GM19397 (cell line): ENCODE measurements around the gene KLHL2.
A peak's percentile ranks its signal among the peaks of the same experiment; 100 is the strongest.
"Not testable (repeated sequence)": the region's sequence is repeated elsewhere in the genome, so short reads cannot be mapped to it uniquely, and the experiment has no call there.

ENCODE experiments used
- ATAC-seq: cut with Tn5 transposase; IDR thresholded peaks from one replicate; pipeline ENCODE4 v1.9.1; 2021; ENCODE audit warnings: mild to moderate bottlenecking, moderate library complexity; ENCODE audit not compliant: unreplicated experiment

Gene KLHL2

DNA sequence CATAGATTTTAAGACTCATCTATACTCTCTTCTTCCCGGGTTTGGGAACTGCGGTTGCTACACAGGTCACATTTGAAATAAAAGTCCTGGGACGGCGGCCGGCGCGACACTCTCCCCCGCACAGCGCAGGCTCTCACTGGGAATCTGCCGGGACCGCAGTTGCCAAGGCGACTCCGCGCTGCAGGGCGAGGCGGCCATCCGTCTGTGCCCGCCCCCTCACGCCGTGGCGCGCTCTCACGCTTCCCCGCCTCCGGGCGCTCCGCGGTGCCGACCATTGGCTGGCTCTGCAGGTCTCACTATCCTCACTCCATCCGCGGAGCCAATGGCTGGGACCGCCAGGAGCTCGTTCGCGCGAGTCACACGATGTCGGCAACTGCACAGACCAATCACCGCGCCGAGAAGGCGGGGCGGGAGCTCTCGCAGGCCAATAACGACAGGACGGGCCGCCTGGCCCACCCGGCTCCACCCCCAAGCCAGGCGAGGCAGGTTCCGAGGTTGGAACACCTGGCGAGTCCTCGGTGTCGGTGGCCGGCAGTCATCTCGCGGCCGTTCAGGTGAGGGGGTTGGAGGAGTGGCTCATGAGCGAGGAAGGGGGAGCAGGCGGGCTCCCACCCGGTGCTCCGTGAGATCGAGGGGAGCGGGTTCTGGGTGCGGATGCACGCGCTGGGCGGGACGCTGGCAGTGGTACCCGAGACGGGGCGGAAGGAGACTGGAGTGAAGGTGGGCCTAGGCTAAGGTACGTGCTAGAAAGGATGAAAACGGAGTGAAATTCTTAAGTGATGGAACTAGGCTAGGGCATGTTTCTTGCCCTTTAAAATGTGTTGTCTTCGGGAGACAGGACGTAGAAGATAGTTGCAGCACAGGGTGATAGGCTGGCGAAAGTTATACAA, 120.1 kb downstream of the KLHL2 start, which contains the start of gene MSMO1:
TSS of gene MSMO1 (plus strand) at position 459 of the 890 bp plus-strand sequence. CDS start 5,702 bp downstream, outside the sequence.
- ATAC-seq = peak; percentile 98

DNA sequence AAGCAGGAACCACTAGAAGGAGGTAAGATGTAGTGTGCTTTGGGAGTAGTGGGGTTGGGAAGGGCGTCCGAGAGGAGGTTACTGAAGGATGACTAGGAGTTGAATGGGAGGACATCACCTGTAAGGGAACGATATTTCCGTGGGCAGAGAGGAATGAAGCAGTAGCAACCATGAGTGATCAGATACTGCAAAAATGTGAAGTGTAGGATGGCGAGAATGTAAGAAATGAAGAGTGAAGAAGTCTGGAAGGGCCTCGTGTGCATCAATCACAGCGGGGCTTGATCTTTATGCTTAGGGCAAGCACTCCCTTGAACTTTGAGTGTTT, 120.7 kb downstream of the KLHL2 start:
- no peak for ATAC-seq

DNA sequence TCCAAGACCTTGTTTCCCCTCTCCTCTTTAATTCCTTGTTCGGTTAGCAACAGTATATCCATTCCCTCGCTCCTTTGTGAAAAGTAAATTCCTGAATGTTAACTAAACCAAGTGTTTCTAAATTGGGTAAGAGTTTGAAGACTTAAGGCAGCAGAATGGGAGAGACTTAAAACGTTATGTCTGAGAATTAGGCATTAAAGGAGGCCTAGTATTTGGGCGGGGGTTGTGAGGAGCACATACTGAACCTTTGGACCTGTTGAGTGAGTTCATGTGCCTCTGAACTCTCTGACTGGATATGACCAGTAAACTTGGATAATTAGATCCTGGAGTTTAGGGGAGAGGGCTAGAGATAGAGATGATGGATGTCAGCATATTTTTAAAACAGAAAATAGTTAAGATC, 121.3 kb downstream of the KLHL2 start:
- ATAC-seq = no peak

DNA sequence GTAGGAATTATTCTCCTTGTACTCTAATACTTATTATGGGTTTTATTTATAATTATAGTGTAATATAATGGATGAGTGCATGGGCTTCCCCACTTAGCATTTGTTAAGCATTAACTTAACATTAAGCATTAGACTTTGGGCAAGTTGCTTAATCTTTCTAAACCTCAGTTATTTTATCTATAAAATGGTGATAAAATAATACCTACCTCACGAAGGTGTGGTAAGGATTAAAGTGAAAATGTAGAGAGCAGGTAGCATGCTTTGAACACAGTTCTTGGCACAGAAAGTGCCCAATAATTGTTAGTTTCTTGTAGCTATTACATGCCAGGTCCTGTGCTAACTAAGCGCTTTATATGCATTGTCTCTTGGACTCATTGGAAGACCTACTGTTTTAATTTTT, 122.7 kb downstream of the KLHL2 start:
- ATAC-seq = no peak

DNA sequence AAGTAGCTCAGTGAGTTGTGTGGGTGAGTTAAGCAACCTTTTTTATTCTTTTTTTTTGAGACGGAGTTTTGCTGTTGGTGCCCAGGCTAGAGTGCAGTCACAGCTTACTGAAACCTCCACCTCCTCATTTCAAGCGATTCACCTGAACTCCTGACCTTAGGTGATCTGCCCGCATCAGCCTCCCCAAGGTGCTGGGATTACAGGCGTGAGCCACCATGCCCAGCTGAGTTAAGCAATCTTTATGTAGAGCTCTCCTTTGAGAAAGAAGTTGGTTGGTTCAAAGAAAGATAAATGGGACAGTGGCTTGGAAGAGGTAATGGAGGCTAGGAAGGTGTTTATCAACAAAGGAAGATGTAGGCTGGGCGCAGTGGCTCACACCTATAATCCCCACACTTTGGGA, 123.3 kb downstream of the KLHL2 start:
- no peak for ATAC-seq

DNA sequence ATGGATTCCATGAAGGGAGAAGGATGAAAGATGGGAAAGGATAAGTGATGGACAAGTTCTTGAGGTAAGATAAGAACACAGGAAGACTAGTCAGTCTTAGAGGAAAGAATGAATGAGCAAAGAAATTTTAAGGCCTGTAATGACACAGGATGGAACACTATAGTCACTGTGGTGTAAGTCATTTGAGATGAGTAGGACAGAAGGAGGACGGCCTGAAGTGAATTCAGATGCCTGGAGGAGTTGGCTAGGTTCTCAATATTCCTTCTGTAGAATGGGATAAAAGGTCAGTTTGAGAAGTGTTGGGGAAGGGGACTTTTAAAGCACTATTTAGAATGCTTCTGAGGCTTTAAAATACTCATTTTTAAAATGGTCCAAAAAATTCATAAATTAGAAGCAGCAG, 124.0 kb downstream of the KLHL2 start:
- no peak for ATAC-seq

DNA sequence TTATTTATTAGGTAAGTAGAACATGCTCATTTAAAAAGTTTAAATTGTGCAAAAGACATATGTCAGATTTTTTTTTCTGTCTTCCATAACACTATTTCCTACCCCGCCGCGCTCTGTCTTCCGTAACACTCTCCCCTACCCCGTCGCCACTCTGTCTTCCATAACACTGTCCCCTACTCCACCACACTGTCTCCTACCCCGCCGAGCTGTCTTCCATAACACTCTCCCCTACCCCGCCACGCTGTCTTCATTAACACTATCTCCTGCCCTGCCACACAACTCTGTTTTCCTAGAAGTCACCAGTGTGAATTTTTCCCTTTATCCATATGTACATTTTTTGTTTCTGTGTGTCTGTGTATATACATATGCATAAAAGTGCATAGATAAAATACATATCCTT, 124.5 kb downstream of the KLHL2 start:
- no peak for ATAC-seq

DNA sequence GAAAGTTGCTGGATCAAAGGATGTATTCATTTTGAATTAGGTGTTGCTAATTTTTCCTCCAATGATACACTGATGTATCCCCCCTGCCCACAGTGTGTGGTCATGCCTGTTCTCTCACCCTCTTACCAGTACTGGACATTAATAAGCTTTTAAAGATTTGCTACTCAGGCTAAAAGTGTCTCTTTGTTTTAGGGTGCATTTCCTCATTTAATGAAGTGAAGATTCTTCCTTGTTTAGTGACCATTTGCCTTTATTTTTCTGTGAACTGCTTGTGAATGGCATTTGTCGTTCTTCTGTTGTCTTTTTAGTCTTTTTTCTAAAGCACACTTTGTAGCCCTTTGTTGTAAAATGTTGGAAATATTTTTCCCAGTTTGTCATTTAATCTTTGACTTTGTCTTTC, 125.1 kb downstream of the KLHL2 start:
- ATAC-seq = no peak

DNA sequence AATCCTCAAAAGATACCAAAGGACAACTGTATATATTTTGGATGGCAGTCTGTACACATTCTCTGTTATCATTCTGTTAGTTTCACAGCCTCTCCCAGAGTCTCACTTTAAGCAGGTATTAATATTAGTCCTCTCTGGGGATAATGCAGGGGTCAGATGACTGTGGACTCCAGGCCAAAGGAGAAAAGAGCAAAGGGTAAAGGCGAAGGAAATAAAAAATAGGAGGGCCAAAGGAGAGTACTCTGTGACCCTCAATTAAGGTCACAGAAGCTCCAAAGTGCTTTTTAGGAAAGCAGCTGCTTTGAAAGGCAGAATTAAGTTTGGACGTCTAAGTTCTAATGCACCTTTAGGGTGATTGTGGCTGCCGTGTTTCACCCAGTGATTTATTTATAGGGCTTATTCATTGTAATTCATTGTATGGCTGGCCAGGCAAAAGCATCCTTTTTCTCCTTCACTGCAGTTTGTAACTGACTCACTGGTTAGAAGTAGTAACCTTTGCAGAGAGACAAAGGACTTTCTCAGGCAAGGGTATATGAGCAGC, 127.9 kb downstream of the KLHL2 start:
- no peak for ATAC-seq

DNA sequence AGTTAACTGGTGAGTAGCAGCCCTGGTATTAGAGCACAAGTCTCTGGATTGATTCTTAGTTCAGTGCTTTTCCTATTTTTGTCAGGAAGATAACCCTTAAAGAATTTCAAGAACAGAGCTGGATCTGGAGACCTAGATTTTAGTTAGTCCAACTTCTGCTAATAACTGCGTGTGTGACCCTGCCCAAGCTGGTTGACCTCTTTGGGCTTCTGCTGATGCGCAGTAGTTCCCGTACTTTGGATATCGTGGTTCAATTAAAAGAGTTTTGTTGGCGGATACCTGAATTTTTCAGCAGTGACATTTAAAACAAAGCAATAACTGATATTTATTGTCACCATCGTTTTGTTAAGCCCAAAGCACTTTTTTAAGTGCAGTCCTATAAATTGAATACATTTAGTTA, 129.4 kb downstream of the KLHL2 start:
- no peak for ATAC-seq

DNA sequence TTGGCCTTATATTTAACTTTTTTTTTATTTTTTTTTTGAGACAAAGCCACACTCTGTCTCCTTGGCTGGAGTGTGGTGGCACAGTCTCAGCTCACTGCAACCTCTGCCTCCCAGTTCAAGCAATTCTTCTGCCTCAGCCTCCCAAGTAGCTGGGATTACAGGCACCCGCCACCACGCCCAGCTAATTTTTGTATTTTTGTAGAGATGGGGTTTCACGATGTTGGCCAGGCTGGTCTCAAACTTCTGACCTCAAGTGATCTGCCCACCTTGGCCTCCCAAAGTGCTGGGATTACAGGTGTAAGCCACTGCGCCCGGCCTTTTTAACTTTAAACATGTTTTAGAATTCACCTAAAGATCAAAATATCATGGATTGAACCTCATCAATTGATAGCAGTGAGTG, 135.0 kb downstream of the KLHL2 start:
- not testable (repeated sequence) for ATAC-seq

DNA sequence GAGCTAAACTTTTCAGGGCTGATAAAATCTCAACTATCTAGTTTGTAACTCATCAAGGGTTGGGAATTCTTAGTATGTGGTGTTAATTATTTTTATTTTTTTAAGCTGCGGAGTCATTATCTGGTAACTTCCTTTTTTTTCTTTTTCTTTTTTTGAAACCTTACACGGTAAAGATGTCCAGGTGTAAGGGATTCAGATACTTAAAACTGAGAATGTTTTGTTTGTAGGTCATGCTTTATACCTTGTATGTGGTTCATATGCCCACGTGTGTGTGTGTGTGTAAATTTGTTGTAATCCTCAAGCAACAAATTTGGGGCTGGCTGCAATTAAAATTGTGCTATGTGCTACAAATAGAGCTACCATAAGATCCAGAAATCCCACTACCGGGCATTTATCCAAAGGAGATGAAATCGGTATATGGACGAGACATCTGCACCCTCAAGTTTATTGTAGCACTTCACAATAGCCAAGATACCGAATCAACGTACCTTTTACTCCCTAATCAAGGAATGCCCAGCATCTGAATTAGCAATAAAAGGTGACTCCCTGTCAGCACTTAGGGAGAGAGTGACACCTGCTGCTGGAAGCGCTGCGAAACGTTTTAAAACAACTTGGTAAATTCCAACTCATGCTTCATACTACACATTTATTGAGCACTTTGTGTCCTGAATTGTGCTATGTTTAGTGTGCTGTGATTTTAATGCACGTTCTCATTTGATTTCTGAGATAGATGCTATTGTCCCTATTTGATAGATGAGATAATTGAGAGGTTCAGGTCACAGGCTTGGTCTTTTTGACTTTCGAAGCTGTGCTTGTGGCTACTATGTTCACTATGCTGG, 136.2 kb downstream of the KLHL2 start:
- no peak for ATAC-seq

DNA sequence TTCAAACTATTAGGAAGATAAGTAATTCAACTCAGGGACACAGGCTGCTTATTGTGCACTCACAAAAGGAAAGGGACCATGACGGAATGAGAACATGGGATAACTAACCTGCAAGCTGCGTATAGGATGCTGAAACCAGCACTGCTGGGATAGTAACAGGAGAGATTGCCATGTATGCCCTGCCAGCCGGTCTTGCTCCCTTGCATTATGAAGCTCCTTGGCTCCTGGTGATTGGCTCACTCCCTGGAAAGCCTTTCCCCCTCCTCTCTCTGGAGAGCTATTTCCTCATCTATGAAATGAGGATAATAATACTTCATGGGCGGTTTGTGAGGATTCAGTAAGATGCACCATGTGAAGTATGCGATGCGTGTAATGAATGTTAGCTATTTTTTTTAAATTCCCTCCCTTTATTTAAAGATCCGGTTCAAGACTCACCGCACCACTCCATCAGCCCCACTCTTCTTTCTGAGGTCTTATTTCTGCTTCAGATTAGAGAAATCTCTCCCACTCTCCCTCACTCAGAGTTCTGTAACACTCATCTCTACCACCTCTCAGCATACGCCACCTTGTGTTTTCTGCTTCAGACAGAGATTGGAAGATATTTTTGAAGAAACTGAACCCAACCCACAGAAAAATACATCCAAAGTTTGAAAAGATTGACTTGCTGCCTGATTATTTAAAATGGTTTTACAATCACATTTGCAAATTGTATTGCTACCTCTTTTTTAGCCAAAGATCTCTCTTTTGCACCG, 138.5 kb downstream of the KLHL2 start:
- ATAC-seq = no peak

DNA sequence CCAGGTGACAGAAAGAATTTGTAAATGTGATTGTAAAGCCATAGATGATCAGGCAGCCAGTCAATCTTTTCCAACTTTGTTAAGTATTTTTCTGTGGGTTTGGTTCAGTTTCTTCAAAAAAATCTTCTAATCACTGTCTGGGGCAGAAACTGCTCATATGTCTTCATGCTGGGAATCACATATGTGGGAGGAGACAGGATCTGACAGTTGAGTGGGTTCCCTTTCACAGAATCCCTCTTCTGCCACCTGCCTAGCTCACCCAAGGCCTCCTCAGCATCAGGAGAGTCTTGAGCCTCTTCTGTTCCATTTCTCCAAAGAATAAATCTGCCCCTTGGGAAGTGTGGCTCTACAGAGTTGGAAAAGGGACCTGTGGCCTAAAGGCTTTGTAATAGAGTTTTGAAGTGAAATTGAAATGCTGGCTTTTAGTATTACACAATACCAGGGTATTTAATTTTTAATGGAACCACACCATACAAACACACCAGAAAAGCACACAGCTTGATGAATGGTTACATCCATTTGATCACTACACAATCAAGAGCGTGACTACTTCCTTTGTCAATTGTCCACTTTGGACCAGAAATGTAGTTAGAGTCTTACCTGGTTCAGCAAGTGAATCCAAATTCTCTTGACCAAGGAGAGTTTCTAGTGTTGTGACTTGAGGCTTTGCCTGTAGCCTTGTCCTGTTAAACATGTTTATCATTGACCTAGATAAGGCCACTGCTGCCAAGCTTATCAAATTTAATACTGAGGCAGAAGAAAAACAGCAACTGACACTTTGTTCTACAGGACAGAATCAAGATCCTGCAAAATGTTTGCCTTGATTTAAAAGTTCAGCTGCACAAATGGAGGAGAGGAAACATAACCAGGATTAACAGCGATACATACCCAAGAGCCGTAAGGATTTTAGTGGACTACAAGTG, 140.5 kb downstream of the KLHL2 start:
- ATAC-seq = no peak

DNA sequence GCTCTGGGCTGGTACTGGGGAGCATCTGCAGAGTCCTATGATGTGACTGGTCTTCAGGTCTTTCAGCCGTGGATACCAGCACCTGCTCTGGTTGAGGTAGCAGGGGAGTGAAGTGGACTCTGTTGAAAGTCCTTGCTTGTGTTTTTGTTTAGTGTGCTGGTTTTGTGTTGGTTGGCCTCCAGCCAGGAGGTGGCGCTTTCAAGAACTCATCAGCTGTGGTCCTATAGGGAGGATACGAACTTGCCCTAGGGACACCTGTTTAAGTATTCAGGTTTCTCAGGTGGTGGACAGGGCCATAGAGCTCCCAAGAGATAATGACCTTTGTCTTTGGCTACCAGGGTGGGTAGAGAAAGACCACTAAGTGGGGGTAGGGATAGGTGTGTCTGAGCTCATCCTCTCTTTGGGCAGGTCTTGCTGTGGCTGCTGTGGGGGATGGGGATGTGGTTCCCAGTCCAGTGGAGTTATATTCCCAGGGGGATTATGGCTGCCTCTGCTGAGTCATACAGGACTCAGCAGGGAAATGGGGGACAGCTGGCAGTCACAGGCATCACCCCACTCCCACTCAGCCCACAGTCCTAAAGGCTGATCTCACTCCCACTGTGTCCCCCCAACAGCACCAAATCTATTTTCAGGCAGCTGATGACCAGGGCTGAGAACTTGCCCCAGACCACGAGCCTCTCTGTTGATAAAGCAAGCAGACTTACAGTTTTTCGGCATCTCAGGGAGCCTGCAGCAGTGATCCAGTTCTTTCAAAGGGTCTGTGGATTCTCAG, 144.2 kb downstream of the KLHL2 start:
- no peak for ATAC-seq

DNA sequence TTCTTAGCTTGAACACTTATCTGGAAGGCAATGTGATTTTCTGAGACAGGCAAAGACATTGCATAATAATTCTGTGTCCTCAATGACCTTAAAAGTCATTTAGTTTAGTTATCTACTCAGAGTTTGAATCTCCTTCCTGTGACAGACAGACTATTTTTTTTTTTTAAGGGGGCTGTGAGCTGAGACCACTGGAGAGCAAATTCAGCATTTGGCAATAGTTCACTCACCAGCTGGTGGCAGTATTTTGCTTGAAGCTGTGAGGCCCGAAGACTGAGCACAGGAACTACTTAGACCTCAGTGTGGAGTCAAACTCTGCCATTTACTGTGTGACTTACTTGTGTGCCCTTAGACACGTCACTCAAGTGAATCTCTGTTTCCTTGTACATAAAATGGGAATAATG, 148.5 kb downstream of the KLHL2 start:
- no peak for ATAC-seq

DNA sequence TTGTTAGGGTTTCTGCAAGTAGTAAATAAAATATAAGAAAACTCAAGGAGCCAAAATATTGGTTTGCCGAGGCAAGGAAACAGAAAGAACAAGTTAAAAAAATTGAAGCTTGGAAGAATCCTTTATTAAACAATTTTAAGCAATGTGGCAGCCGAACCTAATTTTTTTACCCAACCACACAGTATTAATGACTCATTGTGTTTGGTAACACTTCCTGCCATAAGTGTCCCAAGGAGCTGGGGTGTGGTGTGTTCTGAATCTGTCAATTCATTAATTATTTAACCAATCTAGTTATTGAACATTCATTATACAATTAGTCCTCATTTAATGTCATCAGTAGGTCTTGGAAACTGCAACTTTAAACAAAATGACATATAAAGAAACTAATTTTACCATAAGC, 152.1 kb downstream of the KLHL2 start:
- no peak for ATAC-seq

DNA sequence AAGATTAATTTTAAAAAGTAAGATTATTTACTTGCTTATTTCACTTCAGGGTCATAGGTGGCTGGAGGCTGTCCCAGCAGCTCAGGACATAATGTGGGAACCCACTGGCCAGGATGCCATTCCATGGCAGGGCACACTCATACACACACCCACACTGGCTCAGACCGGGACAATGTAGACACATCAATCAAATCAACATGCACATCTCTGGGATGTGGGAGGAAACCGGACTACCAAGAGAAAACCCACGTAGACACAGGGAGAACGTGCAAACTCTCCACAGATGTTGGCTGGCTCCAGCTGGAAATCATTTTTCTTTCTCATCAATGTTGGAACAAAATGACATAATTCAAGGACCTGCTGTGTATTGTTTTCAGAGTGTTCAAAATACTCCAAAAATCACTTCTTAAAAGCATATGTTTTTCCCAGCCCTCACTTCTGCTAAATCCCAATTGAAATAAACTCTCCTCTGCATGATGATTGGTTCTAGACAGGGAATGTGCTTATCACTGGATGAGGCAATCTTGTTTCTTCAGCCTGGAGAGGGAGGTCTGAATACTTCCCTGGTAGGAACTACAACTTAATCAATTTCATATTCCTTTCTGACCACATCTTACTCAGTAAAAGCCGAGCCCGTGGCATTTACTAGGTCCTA, 152.8 kb downstream of the KLHL2 start:
- ATAC-seq = no peak
